Measurements from ENCODE around the gene MMP10. TPM values are rescaled to one million over a fixed set of nuclear protein-coding genes. Genes with fewer than 3 reads are reported as not detected.
"Not testable (repeated sequence)": the region's sequence is repeated elsewhere in the genome, so short reads cannot be mapped to it uniquely, and the experiment has no call there.

The MMP10 gene
- total RNA-seq, 1 donor from 2014 or later, result not detected

DNA sequence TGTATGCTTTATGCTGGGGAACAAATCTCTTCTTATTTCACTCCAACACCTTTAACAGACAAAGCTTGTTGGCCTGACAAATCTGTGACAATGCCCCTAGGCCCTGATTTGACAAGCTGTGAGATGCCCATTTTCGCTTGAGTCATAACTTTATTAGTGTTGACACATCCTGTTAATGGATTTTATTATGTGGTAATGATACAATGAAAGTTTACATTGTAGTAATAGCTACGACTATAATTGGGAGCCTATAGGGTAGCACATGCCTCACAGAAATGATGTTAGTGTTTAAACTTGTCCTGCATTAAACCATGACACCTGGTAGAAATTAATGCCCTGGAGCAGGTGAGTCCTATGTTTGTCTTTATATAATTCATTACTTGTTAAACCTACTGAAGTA, 3.3 kb upstream of the MMP10 start:
- intact Hi-C loops (cut with micrococcal nuclease), result no loop called here

DNA sequence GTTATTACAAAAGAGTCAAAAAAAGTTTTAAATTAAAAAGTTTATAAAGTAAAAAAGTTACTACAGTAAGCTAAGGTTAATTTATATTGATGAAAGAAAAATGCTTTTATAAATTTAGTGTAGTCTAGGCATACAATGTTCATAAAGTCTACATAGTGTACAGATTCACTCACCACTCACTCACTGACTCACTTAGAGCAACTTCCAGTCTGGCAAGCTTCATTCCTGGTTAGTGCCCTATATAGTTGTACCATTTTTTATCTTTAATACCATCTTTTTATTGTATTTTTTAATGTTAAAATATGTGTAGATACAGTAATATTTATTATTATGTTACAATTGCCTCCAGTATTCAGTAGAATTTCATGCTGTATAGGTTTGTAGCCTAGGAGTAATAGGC, 2.6 kb upstream of the MMP10 start:
- intact Hi-C loops (cut with micrococcal nuclease), result no loop called here

DNA sequence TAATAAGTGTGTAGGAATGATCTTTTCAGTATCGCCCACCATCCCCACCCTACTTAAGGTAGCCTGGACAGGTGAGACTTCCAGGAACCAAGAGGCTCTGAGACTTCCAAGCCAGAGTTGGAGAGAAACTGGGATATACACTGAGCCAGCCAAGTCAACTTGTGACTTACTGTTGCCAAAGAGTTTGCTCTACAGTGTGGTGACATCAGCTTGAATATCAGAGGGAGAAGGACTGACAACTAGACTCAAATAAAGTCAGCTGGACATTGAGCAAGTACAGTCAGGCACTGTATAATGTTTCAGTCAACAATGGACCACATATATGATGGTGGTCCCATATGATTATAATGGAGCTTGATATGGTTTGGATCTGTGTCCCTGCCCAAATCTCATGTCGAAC, 1.2 kb upstream of the MMP10 start:
- intact Hi-C loops (cut with micrococcal nuclease), result no loop called here

DNA sequence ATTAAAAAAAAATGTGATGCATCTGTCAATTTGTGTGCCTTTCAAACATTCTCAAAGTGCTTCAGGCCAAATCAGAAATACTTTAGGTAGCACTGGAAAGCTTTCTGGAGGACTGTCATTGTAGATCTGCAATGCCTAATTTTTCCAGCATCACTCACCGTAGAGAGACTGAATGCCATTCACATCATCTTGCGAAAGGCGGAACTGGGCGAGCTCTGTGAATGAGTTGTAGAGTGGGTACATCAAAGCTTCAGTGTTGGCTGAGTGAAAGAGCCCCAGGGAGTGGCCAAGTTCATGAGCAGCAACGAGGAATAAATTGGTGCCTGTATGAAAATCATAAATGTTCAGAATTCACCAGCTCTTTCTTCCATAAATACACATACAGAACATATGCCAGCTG, 4.0 kb downstream of the MMP10 start:
- intact Hi-C loops (cut with micrococcal nuclease), result no loop called here

DNA sequence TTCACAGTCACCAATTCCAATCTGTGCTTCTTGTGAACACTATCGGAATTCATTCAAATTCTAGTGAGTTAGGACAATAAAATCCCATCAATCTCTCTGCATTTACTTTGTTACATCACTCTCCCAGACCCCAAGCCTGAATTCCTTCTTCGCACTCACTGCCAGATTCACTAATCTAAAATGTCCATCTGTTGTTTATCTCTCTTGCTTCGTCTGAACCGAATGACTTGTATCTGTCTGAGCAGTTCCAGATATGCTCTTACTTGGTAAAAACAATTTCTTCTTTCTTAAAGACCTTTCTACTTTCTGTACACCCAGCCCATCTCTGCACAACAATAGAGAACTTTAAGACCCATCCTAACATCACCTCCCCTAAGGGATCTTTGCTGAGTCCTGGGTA, 7.0 kb downstream of the MMP10 start:
- intact Hi-C loops (cut with micrococcal nuclease), result no loop called here

DNA sequence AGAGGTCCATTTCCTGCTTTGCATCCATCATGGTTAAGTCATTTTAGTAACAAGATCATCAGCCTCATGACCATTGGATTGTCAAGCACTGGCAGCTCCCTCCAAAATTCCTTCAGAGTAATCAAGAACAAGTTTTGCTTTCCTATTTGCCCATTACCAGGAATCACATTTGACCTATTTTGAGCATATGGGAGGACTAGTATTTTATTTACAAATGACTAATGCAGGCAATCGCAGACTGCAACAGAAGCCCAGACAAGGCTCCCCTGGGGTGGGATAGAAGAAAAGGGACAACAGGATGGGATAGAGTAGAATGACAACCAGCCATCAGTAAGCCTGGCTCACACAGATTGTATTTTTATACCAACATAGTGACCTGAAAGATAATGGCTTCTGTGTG, 9.1 kb downstream of the MMP10 start:
- intact Hi-C loops (cut with micrococcal nuclease), result no loop called here

DNA sequence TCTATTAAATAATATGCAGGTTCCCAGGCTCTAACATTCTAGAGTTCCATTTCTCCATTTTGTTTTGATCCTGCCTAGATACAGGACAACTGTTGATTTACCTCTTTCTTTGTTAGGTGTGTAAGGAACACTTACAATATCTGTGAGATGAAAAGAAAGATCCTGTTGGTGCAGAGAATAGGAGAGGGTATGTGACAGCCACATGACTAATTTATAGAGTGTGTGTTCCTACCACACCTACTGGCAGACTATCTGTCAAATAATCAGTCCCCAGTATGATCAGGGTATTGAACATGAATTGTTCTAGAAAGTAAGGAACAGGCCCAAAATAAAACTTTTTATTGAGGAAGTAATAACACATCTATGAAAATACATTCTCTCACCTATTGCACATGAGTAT, 10.2 kb downstream of the MMP10 start:
- intact Hi-C loops (cut with micrococcal nuclease), result no loop called here

DNA sequence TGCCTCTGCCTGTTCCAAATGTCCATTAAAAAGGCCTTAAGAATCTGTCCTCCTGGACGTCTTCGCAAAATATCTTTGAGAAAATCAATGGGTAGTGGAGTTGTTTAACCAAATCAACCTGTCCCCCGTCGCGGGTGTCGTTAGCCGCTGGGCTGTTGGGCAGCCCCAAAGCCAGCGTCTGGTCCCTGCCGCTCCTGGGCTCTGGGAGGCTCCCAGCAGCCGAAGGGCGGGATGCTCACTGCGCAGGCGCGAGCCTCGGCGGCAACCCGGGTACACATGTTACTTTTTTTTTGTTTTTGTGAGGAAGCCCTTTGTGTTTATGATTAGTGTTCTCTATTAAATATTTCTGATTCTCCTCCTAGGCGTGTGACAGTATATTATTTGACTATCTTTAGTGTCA, 12.6 kb downstream of the MMP10 start:
- intact Hi-C loops (cut with micrococcal nuclease), result no loop called here

DNA sequence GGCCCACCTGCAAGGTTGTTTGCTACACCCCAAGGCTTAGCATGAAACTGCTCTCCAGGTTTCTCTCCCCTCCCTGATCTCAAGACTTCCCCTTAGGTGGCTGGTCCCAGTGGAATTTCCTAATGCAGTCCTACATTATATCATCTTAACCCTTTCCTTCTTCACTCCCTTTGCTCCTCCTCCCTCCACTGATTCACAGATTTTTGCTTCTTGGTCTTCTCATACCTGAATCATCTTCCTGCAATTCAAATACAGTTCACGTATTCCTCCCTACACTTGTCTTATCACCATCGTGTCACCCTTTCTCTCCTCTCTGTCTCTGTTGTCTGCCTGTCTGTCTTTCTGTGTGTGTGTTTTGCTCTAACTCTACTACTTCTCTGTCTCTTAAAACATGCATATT, 17.0 kb downstream of the MMP10 start:
- intact Hi-C loops (cut with micrococcal nuclease), result no loop called here

DNA sequence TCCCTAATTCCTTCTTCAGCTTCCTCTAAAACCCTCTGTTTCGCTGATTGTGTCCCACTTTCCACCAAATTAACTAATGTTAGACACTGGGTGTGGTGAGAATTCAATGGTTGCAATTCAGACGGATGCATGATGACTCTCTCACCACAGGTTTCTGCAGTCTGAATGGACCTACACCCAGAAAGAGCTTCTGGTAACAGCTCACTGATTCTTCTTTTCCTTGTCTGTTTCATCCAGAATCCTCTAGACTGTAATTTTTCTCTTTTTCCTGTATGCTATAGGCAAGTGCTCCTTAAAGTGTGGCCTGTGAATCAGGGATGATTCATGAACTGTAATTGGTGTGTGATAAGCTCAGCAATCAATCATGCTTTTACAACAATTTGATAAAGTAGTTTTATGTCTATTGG, 18.1 kb downstream of the MMP10 start:
- intact Hi-C loops (cut with micrococcal nuclease), result no loop called here

DNA sequence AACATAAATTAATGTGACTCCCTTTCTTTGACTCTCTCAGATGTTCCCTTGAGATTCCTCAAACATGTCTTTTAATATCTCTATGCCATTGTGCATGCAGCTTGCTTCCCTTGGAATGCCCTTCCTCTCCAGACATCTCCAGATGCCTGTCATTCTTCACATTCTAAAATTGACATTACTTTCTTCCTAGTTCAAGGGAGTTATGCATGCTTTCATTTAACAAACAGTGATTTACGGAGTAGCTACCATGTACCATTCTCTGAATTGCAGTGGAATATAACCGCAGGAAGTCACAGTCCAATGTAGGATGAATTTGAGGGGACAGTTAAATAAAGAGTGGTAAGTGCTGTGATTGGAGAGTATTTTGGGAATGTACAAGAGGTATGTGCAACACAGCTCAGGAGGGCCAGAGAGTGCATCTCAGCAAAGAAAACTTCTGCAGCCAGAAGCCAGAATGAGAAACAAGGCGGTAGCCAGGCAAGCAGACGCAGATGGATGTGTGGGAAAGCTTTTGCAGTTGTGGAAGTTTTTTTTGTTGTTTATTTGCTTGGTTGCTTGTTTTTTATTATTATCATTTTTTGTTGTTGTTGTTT, 18.7 kb downstream of the MMP10 start:
- intact Hi-C loops (cut with micrococcal nuclease), result no loop called here

DNA sequence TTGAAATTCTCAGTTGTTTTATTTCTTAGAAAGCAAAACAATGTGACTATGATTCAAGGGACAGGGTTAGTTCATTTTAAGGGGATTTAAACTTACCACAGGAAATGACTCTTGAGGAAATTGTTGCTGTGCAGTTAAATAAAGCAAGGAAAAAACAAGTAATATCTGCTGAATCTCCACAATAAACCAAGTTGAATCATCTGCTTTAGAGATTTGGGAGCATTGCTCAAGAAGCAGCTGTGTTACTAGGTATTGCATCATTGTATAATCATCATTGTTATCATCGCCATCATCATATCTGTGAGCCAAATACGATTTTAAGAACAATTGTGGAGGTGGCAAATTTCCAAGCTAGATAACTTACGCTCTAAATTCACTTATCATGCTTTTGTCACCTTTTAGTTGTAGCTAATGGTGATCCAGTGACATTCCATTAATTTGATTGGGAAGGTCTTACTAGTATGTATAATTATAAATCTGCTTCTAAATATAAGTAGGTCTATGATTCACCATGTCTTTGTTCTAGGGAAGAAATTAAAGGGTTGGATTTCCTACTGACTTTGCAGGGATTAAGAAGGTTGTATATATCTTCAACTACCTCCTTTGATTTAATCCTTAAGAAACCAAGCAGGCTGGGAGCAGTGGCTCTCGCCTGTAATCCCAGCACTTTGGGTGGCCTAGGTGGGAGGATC, 19.9 kb downstream of the MMP10 start:
- intact Hi-C loops (cut with micrococcal nuclease), result no loop called here

DNA sequence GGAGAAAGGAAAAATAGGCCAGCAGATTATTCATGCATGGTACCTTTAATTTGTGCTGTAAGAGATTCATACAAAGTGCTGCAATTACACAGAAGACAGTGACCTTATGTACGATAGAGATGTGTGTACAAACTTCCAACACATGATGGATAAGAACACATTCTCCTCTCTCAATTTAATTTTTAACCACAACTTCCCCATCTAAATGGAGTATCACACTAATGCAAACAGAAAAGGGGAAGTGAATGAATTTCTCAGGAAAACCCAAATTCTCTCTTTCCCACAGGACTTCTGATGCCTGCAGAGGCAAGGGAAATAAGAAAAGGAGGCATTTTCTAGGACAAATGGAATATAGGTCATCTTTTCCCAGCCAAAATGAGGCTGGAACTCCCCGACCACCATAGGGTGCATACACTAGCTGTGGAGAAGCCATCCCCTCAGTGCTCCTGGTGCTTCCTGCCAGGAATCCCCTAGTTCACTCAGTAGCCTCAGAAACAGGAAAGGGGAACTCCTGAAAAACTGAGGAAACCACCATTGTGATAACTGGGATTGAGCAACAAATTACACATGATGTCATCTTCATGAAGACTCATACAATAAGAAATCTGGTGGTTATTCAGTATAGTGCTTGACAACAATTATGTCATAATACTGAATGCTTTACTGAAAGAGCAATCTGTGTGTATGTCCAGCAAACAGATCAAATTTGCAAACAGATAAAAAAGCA, 22.4 kb downstream of the MMP10 start:
- intact Hi-C loops (cut with micrococcal nuclease), result no loop called here

DNA sequence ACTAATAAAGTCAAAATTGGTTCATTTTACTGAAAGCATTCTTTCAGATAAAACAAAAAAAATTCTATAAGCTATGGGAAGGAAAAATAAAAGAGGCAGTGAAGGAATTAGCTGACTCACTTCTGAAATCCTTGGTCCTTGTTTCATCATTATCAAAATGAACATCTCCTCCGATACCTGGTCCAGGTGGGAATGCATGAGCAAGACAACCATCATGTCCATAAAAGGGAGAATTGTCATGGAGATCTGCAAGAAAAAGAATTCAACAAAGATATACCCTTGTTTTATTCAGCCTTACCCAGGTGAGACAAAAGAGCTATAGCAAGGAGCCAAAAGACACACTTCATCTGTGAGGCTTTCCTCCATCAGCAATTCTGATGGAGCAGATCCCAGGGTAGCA, 27.2 kb downstream of the MMP10 start:
- intact Hi-C loops (cut with micrococcal nuclease), result no loop called here

DNA sequence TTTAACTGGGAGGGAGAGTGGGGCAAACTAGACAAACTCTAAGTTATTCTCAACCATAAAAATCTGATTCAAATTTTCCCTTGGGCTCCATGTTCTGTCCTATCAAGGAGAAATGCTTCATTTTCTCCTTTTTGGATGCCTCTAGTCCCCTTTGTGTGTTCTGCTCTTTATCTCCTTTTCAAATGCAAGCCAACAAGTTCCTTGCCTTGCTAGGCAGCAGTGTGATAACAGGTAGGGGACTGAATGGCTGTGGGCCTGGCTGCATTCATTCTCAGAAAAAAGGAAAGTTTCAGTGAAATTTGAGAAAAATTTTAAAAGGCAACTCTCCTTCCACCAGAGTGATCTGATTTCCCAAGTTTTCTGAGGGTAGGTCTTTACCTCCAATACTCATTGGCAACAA, 28.8 kb downstream of the MMP10 start:
- intact Hi-C loops (cut with micrococcal nuclease), result no loop called here

DNA sequence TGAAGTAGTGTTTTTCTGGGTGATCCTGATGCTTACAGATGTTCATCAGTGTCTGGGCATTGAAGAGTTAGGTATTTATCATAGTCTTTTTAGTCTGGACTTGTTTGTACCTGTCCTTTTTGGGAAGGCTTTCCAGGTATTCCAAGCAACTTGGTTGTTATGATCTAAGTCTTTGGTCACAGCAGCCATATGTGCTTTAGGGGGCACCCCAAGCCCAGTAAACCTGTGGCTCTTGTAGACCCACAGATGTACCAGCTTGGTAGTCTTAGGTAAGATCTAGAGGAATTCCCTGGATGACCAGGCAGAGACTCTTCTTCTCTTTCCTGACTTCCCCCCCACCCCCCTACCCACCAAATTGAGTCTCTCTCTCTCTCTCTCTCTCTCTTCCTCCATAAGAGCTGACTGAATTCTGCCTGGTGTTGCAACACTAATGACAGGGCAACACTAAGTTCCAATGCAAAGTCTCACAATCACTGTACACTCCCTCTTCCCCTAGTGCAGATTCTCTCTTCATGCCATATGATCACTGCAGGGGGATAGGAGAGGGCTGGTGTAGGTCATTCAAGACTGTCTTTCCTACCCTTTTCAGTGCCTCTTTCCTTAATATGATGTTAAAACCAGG, 31.2 kb downstream of the MMP10 start:
- intact Hi-C loops (cut with micrococcal nuclease), result no loop called here

DNA sequence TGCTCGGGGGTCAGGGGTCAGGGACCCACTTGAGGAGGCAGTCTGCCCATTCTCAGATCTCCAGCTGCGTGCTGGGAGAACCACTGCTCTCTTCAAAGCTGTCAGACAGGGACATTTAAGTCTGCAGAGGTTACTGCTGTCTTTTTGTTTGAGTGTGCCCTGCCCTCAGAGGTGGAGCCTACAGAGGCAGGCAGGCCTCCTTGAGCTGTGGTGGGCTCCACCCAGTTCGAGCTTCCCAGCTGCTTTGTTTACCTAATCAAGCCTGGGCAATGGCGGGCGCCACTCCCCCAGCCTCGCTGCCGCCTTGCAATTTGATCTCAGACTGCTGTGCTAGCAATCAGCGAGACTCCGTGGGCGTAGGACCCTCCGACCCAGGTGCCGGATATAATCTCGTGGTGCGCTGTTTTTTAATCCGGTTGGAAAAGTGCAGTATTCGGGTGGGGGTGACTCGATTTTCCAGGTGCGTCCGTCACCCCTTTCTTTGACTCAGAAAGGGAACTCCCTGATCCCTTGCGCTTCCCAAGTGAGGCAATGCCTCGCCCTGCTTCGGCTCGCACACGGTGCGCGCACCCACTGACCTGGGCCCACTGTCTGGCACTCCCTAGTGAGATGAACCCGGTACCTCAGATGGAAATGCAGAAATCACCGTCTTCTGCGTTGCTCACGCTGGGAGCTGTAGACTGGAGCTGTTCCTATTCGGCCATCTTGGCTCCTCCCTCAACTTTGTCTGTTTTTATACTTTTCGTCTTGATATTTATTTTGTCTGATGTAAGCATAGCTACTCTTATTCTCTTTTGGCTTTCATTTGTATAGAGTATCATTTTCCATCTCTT, 33.5 kb downstream of the MMP10 start:
- intact Hi-C loops (cut with micrococcal nuclease), result not testable (repeated sequence)

DNA sequence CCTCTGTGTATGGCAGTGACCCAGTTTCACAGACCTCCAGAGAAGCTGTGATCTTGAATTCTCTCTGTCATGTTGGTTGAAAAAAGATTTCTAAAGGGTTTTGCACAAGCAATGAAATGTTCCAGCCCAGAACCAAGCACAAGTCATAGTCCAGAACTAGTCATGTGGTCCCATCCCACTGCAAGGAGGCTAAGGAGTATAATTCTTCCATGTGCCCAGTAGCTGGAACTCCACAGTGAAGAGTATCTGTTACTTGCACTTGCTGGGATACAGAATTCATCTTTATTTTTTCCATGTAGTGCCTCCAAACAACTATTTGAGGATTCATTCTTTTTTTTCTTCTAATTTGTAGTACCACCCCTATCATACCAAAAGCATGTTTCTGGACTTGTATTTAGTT, 45.8 kb downstream of the MMP10 start:
- intact Hi-C loops (cut with micrococcal nuclease), result loop anchor here (5.0 kb wide), 1 partner anchor 323 kb away; no protein-coding TSS in a partner anchor

DNA sequence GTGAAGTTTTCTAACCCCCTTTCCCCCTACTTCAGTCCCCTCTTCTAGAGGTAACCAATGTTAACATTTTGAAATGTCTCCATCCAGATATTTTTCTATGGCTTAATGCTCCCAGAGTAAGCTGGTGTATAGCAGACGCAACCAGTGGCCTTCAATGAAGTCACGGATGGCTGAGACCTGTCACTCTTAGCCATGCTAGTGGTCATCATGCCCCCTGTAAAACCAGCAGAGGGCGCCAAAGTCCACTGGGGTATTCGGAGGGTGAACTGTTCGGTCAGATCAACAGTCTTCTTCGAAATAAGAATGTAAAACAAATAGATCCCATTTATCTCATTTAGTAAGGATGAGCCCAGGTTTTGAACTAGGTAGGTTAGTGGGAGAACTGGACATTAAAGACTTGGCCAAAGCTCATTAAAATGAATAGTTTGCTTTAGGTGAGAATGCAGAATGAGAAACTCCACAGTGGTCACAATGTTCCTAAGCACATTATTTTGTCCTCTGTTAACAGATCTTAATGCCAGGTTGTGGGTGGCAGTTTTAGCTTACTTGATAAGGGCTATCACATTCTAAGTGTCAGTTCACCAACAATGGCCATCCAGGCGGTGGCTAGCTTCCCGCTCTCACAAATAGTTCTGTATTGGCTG, 47.1 kb downstream of the MMP10 start:
- intact Hi-C loops (cut with micrococcal nuclease), result loop anchor here (1.0 to 5.0 kb wide), 2 partner anchors 208 to 324 kb away; no protein-coding TSS in a partner anchor

DNA sequence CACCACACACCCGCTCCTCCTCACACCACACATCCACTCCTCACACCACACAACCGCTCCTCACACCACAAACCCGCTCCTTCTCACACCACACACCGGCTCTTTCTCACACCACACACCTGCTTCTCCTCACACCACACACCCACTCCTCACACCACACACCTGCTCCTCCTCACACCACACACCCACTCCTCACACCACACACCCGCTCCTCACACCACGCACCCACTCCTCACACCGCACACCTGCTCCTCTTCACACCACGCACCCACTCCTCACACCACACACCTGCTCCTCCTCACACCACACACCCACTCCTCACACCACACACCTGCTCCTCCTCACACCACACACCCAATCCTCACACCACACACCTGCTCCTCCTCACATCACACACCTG, 49.5 kb downstream of the MMP10 start:
- intact Hi-C loops (cut with micrococcal nuclease), result loop anchor here (5.0 kb wide), 1 partner anchor 326 kb away; no protein-coding TSS in a partner anchor

All from T-helper 2 cell treated with Interferon-gamma antibody and Interleukin-4, amounts not matched to agents 100 ng/mL and 5 ng/mL, for 36 hours (primary cell).